ENCODE results near the gene EIF4ENIF1.
"Not testable (repeated sequence)": the region's sequence is repeated elsewhere in the genome, so short reads cannot be mapped to it uniquely, and the experiment has no call there.

EIF4ENIF1 gene

DNA sequence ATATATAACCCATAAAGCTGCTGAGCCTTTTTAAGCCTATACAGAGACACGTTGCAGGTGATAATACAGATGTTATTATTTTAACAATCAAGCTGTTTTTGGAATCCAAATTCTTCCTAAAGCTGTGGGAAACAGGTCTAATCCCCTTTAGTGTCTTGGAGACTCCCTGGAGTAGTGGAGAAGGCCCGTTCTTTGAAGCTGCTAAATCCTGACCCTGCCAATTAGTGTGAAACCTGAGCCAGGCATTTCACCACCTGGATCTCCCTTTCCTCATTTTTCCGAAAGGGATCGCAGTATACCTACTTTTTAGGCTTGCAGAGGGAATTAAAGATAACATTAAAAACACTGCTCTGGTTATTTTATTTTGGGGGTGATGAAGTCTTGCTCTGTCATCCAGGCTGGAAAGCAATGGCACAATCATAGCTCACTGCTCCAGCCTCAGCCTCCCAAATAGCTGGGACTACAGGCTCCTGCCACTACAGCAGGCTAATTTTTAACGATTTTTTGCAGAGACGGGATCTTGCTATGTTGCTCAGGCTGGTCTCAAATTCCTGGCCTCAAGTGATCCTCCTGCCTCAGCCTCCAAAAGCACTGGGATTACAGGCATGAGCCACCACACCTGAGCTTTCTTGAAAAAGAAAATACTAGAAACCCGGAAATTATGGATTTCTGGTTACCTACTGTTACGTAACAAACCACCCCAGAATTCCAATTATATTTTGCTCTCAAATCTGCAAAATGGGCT, 1.7 kb upstream of the EIF4ENIF1 start:
- DNase-seq = no peak

DNA sequence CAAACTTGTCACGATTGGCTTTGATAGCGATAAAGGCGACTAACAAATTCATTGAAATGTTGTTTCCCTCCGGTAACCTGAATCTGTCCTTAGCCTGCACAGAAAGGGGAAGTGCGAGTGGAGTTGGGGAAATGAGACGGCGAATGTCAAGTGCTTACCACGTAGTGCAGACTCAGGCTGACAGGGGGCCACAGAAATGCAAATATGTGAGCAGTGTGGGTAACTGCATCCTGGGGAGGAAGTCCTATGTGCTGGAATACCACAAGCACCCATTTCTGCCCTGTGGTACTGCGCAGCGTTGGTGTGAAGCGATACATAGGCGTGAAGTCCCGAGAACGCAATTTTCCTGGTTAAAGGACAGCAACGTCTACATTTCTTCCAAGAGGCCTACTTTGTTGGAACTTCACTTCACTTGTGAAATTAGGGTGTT, 869 bp upstream of the EIF4ENIF1 start:
- DNase-seq = peak in 2 of 4 experiments; percentile 30 to 40

DNA sequence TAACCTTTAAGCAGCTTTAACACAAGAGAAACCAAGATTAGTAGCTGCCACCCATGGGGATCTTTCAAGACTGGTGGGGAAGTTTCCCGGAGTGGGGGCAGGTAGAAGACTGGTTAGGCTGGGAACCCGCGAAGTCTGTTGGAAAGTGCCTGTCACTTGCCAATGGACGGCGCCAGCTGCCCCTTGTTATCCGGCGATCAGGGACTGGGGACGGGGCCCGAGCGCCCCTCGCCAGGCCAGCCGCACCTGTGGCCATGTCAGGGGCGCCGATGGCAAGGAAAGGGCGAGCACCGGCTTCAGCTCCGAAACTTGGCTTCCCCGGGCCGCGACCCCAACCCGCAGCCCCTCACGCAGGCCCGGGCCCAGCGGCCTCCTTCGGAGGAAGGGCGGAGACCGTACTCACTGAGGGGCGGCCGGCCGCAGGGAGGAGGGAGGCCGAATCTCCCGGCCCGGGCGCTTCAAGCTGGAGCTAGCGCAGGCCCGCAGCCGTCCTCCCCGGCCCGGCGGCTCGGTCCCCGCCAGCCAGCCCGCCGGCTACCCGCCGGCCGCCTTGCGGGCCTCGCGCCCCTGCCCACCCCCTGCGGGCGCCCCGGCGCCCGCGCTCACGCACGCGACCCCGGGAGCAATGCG, 539 bp downstream of the EIF4ENIF1 start:
- DNase-seq = peak in 2 of 4 experiments; percentile 6 to 29

DNA sequence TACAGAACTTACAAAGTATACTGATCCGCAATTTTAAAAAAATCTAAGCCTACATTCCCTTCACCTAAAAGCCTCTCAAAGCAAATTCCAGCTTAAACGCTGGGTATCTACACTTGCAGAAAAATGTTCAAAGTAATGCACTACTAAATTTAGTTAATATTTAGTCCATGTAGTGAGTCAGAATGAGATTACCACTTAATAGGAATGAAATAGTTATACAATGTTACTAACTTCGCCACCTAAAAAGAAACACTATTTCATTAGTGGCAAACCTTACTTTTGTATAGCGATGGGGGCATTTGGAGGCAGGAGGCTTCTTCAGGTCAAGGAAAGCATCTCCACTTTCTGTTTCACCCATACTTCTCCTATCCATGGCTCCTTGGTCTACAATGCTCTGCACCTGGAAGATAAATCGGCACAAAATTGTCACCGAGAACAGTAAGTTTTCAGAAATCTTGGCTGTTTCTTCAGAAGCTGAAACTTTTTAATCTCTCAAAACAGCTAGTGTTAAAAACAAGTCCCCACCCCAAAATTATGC, 1.2 kb downstream of the EIF4ENIF1 start:
- DNase-seq = no peak

DNA sequence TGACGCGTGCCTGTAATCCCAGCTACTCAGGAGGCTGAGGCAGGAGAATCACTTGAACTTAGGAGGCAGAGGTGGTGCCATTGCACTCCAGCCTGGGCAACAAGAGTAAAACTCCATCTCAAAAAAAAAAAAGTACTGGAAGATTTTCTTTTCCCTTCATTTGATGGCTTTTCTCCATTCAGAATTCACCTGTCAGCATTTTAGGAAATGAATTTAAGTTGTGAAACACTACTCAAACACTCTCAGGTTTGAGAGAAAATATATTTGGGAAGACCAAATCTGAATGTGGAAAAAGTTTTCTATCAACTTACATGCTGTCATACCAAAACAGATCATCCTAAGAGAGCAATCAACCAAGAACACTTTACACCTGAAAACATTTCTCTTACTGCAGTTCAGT, 2.7 kb downstream of the EIF4ENIF1 start:
- no peak for DNase-seq

DNA sequence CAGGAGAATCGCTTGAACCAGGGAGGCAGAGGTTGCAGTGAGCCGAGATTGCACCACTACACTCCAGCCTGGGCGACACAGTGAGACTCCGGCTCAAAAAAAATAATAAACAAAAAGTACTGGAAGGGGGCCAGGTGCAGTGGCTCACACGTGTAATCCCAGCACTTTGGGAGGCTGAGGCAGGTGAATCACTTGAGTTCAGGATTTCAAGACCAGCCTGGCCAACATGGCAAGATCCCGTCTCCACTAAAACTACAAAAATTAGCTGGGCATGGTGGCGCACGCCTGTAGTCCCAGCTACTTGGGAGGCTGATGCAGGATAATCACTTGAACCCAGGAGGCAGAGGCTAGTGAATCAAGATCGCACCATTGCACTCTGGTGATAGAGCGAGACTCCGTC, 3.3 kb downstream of the EIF4ENIF1 start:
- not testable (repeated sequence) for DNase-seq

DNA sequence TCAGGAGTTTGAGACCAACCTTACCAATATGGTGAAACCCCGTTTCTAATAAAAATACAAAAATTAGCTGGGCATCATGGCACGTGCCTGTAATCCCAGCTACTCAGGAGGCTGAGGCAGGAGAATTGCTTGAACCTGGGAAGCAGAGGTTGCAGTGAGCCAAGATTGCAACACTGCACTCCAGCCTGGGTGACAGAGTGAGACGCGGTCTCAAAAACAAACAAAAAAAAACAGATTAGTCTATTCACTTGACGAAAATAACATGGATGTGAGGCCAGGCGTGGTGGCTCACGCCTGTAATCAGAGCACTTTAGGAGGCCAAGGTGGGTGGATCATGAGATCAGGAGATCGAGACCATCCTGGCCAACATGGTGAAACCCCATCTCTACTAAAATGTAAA, 7.2 kb downstream of the EIF4ENIF1 start:
- DNase-seq = not testable (repeated sequence)

DNA sequence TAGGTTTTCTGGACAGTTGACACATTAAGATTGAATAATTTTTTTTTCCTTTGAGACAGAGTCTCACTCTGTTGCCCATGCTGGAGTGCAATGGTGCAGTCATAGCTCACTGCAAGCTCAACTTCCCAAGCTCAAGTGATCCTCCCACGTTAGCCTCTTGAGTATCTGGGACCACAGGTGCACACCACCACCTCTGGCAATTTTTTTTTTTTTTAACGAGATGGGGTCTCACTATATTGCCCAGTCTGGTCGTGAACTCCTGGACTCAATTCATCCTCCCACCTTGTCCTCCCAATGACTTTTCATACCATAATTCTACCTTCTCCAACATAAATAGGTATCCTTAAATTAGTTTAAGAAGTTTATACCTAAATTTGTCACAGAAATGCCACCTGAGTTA, 8.5 kb downstream of the EIF4ENIF1 start:
- DNase-seq = no peak

DNA sequence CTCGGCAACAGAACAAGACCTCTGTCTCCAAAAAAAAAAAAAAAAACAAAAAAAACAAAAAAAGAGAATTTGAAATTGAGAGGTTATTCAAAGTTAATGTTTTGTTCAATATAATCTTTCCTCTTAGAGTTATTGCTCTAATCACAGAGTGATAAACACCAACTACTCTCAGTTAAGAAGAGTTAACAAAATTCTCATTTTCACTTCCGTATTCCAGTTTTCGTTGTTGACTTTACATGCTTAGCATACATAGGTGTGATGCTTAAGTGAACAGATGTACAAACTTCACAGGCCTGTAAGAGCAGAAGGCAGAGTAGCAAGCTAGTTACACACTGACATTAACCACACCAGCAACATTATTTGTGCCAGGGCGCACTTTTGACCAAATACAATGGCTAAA, 12.3 kb downstream of the EIF4ENIF1 start:
- no peak for DNase-seq

DNA sequence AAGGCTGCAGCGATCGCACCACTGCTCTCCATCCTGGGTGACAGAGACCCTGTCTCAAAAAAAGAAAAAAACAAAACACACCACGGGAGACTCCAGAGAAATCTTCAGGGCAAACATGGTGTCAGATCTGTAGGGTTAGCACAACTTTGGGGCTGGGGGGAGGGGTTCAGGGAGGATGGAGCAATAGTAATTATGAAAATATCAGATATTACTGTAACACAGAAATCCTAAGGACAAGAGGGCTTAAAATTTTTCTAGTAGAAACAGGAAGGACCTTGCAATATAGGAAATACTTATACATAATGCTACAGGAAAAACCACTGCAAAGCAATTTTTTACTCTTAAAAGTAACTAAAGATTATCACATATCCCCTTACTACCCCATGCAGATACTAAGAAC, 13.8 kb downstream of the EIF4ENIF1 start:
- no peak for DNase-seq

DNA sequence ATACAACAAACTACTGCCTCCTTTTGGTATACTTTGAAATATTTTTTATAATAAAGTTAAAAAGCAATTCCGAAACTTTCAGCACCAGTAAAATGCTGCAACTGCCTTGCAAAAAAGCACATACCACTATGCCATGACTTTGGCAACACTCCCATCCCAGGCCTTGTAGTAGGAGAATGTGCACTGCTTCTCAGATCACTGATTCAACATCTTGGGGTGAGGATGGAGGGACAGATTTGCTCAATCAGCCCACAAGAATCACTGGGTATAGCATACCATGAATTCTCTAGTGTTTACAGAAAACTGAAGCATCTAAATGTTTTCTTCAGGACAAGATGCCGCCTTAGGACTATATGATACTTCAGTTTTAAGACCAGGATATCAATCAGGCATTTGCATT, 14.9 kb downstream of the EIF4ENIF1 start:
- no peak for DNase-seq

DNA sequence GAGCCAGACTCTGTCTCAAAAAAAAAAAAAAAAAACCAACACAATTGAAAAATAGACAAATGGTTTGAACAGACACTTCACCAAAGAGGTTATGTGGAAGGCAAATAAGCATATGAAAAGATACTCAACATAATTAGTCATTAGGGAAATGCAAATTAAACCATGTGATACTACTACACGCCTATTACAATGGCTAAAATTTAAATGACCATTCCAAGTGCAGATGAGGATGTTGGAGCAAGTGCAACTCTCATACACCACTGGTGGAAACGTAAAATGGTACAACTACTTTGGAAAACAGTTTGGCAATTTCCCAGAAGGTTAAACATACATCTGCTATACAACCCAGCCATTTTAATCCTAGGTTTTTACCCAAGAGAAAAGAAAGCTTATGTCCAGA, 24.3 kb downstream of the EIF4ENIF1 start:
- DNase-seq = no peak

DNA sequence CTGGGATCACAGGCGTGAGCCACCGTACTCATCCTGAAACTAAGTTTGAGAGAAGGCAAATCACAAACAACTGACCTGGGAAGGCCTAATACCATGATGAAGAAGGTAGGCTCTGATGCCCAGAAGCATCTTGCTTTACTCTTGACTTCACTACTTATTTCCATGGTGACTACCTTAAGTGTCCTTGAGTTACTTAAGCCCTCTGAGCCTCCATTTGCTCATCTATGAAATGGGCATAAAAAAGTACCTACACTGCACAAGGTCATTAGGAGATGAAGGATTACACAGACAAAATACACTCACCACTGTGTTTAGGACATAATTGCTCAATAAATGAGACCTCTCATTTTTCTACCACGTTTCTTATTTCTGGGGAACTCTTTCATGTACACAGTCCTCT, 27.9 kb downstream of the EIF4ENIF1 start:
- no peak for DNase-seq

DNA sequence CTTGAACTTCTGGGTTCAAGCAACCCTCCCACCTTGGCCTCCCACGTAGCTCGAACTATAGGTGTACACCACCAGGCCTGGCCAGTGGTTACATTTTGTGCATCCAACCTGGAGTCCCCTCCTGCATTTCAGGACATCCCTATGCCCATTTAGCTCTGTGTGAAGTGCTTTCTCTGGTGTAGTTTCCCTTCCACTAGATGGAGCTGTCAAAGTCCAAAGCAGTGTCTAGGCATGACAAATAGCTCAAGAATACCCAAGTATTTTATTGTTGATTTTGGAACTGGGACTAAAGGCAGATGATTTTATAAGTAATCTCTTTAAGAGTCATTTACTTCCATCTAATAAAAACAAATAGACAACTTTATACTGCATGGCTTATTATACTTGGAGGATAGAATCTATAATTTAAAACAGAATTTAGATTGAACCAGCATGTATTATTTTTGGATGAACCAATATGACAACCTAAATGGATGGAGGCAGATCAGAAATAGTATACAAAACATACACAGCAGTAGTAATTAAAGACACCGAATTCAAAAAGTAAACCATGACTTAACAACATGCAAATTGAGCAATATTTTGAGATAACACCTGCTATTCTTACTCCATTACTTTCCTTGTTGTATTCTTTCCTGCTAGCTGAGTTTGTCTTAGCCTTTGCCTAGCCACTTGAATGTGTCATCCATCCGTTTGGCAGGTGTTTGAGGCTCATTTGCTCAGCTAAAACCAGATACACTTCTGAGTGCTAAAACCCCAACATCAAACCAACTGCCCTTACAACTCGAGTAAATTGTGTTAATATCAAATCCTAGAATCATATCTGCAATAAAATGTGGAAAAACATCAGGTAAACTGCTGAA, 37.7 kb downstream of the EIF4ENIF1 start:
- DNase-seq = no peak

DNA sequence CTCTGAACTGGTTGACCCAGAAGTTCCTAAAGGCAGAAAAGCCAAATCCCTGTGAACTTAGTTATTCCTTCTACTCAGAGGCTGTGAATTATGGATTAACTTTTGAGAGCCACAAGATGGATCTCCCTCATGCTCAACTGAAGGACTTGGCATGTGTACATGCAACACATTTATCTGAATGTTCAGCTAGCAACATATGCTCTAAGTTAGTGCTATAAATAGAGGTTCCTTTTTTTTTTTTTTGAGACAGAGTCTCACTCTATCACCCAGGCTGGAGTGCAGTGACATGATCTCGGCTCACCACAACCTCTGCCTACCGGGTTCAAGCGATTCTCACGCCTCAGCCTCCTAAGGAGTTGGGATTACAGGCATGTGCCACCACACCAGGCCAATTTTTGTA, 40.1 kb downstream of the EIF4ENIF1 start:
- no peak for DNase-seq

DNA sequence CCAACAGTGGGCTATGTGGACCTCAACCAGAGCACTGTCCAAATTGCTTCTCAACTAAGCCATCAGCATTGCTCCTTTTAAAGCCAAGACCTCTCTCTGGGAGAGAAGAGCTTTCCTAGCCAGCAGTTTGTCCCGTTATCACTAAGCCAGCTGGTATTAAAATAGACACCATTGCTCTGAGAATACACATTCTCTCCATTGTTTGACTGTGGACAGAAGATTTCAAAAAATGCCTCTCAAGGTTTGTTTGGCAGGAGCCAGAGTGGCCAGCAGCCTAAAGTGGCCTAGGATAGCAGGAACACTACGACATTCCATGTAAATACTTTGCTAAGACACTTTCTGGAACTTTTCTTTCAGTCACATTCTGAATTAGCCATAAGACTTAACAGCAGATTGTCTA, 41.3 kb downstream of the EIF4ENIF1 start:
- DNase-seq = no peak

DNA sequence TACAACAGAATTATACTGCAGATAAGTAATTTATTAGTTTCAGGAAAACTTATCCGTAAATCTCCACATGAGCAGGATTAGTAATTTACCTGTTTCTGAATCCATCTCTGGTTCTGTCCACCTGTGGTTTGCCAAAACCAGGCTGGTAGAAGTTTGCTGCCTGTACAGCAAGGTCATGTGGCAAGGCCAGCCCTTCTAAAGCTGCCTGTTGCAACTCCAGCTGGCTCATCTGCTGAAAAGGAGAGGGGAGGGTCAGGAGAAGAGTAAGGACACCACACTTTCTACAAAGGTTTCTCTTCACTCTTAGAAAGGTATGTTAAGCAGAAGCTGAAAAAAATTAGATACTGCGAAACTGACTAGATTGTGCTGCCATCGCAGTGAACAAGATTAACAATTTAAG, 42.3 kb downstream of the EIF4ENIF1 start:
- no peak for DNase-seq

DNA sequence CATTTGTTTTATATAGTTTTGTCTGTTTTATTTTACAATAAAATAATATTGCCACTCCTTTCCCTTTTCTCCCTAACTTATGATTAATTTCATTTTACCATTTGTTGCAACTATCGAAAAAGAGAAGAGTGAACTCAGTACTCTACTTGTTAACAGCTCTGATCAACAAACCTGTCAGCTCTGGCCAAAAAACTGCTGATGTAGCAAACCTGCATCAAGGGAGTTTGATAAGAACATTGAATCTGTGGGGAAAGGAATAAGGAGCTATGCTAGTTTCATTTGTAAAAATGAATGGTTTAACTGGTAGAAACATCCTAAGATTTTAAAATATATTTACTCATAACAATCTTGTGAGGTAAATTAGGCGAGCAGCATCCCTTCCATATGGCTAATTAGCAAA, 42.9 kb downstream of the EIF4ENIF1 start:
- DNase-seq = no peak

DNA sequence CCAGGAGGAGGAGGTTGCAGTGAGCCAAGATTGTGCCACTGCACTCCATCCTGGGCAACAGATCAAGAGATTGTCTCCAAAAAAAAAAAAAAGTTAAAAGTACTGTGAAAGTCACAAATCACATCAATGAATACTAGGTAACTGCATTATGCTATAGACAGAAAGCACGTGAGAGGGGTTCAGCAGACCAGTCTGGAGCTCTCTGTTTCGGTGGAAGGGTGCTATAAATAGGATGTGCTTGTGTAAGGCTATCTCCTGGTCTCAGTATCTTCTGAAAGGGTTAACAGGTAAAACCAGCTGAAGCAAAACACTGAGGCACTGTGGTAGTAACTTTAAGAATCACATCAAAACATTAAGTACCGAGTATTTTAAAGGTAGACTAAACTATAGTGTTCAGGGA, 43.4 kb downstream of the EIF4ENIF1 start:
- DNase-seq = no peak

DNA sequence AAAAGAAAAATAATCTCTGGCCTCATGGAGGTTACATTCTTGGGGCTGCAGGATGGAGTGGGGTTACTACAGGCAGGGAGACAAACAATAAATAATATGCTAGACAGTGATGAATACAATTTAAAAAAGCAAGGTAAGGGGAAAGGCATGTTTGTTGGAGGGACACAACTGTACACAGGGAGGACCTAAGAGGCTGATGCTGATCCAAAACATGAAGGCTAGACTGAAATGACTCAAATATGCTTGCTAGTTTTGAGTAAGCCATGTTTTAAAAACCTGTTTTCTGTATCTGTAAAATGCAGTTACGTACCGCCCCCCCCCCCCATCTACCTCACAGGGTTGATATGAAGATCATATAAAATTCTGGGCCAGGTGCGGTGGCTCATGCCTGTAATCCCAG, 44.0 kb downstream of the EIF4ENIF1 start:
- no peak for DNase-seq

DNA sequence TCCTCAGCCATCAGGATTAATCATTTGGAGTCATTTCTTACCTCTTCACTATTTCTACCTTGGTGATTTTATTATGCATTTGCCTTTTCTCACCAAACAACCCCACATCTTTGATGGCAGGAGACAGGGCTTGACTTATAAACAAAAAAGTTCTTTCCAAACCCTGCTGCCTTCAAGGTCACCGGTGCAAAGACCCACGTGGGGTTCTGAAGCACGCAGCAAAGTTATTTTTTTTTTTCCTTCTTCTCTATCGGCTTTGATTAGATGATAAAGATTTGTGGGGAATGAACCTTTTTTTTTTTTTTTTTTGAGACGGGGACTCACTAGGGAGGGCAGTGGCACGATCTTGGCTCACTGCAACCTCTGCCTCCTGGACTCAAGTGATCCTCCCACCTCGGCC, 46.1 kb downstream of the EIF4ENIF1 start:
- no peak for DNase-seq

DNA sequence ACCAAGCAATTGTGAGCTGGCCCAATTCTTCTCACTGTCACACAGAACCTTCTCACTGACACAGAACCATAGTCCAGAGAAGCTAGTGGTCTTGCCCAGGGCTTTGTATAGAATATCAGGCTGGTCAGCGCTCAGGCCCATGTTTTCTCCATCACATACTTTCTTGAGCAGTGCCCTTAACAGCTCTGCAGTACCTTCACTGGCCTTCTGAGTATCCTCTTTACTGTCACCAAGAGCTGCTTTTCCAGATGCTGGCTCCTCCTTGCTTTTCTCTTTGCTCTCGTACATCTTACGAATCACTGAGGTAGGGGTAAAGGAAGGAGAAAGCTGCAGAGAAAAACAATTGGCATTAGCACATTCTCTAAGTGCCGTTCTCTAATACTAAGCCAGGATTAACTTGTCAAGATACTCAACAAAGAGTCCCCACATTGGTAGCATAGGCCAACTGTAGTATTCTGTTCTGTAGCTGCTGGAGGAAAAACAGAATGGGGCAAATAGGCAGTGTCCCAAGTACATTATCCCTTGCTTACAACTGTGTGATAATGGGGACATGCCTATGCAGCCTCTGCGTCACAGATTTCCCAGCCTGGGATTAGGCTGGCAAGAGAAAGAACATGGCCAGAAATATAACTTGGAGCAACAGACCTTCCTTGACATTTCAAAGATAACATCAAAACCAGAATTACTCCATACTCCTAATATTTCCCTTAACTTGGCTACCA, 46.7 kb downstream of the EIF4ENIF1 start:
- no peak for DNase-seq

DNA sequence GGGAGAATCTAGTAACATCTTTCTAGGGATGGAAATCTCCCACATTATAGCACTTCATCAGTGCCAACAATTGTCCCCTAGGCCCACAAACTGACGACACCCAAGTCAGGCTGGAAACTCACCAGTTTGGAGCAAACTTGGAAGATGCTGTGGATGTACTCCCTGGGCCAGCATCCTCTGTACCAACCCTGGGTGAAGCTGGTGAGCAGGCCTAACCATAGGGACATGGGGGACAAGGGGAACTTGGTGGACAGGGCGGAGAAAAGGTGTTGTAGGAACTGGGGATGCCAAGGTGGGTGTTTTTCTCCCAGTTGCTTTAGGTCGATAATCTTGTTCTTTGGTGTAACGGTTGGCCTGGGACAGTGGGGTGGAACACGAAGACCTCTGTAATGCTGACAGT, 48.0 kb downstream of the EIF4ENIF1 start:
- no peak for DNase-seq

Measured in activated naive CD4-positive, alpha-beta T cell (primary cell).